WERI-Rb-1 (cell line): ENCODE results near the gene MYOT.

Source experiments
- DNase-seq: peaks from one replicate; pipeline ENCODE4 v3.0.0-alpha.2; 2020
- H3K27ac ChIP-seq: fragments of 250-450 bp; sonication (Bioruptor Pico); 2 replicates; pipeline ENCODE4 v1.5.1; 2020; ENCODE audit warnings: mild to moderate bottlenecking, moderate library complexity
- H3K27me3 ChIP-seq: fragments of 250-450 bp; sonication (Bioruptor Pico); 2 replicates; pipeline ENCODE4 v1.5.1; 2021; ENCODE audit warnings: mild to moderate bottlenecking, low read depth, moderate library complexity; ENCODE audit not compliant: insufficient read depth, severe bottlenecking
- H3K36me3 ChIP-seq: fragments of 250-450 bp; sonication (Bioruptor Pico); 2 replicates; pipeline ENCODE4 v1.5.1; 2020; ENCODE audit warnings: mild to moderate bottlenecking, moderate library complexity
- H3K4me3 ChIP-seq: 2 replicates; pipeline ENCODE4 v1.5.1; 2011; ENCODE audit warnings: low read depth, mild to moderate bottlenecking, control low read depth, low read length
- H3K9me3 ChIP-seq: fragments of 250-450 bp; sonication (Bioruptor Pico); 2 replicates; pipeline ENCODE4 v1.5.1; 2021; ENCODE audit warnings: mild to moderate bottlenecking, moderate library complexity; ENCODE audit not compliant: severe bottlenecking
- TF ChIP-seq, protein P1 (sequence below): IDR thresholded peaks from 2 replicates; pipeline ENCODE4 v1.5.1; 2011; ENCODE audit warnings: low read depth, mild to moderate bottlenecking, control low read depth, inconsistent platforms, low read length

The MYOT gene

GRCh38 chr5:137914758-137915157, 47.1 kb downstream of the MYOT start:
- no peaks in the 10 kb centered on the region for H3K27me3 ChIP-seq
- H3K27ac ChIP-seq = no peak overlapping the region
- TF ChIP-seq, protein P1, sequence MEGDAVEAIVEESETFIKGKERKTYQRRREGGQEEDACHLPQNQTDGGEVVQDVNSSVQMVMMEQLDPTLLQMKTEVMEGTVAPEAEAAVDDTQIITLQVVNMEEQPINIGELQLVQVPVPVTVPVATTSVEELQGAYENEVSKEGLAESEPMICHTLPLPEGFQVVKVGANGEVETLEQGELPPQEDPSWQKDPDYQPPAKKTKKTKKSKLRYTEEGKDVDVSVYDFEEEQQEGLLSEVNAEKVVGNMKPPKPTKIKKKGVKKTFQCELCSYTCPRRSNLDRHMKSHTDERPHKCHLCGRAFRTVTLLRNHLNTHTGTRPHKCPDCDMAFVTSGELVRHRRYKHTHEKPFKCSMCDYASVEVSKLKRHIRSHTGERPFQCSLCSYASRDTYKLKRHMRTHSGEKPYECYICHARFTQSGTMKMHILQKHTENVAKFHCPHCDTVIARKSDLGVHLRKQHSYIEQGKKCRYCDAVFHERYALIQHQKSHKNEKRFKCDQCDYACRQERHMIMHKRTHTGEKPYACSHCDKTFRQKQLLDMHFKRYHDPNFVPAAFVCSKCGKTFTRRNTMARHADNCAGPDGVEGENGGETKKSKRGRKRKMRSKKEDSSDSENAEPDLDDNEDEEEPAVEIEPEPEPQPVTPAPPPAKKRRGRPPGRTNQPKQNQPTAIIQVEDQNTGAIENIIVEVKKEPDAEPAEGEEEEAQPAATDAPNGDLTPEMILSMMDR = no peak

DNA sequence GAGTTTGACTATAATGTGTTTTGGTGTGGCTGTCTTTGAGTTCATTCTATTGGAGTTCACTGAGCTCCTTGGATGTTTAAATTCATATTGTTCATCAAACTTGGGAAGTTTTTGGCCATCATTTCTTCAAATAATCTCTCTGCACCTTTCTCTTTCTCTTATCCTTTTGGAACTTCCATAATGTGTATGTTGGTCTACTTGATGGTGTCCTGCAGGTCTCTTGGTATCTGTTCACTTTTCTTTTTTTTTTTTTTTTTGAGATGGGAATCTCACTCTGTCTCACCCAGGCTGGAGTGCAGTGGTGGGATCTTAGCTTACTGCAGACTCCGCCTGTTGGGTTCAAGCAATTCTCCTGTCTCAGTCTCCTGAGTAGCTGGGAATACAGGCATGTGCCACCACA, 49.3 kb downstream of the MYOT start:
- H3K27ac ChIP-seq = no peak overlapping the region
- no peak for DNase-seq
- H3K4me3 ChIP-seq = no peak overlapping the region
- H3K36me3 ChIP-seq = no peaks in the 10 kb centered on the region
- no peaks in the 10 kb centered on the region for H3K27me3 ChIP-seq
- H3K9me3 ChIP-seq = no peaks in the 10 kb centered on the region
- TF ChIP-seq, protein P1 = no peak

More at GRCh38 chr5:137914758-137915157, 47.1 kb downstream of the MYOT start:
- no peak for DNase-seq
- Histone ChIP-seq H3K4me3 (no peak overlapping the region), H3K36me3 (no peaks in the 10 kb centered on the region), H3K9me3 (no peaks in the 10 kb centered on the region)

DNA sequence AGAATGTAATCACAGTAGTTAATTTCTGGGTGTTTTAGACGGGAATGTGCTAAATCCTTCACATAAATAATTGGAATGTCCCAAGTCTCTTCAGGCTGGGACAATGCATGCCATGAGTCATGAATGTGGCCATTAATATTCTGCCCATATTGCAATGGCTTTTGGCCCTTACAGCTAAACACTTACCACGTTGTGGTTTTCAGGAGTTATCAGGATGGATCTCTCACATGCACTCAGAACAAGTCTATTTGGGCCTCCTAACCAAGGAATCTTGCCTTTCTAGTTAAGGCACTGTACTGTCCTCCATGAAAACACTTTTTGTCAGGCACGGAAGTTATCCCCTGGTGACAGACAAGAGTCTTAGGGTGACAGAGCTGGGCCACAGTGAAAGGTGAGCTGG, 54.3 kb downstream of the MYOT start:
- DNase-seq = no peak
- TF ChIP-seq, protein P1 = no peak
- no peak overlapping the region for H3K27ac ChIP-seq
- no peak overlapping the region for H3K4me3 ChIP-seq
- H3K36me3 ChIP-seq = no peaks in the 10 kb centered on the region
- no peaks in the 10 kb centered on the region for H3K9me3 ChIP-seq
- H3K27me3 ChIP-seq = no peaks in the 10 kb centered on the region

DNA sequence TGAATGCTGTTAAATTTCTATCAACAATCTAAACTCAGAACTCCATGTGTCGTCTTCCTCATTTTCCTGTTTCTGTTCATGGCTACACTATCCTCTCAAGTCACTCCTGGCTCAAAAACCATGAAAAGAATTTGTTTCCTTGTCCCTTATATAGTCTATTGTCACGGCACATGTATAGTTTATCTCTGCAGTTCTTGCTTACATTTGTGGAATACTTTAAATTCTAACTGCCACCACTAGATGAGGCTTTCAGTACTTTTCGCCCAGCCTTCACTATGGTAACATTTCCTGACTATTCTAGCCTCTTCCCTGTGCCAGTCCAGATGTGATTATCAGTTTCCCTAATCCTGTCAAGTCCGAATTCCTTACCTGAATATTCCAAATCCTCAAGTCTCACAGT, 56.2 kb downstream of the MYOT start:
- no peaks in the 10 kb centered on the region; the same call in 1 of the 2 replicates for H3K36me3 ChIP-seq
- no peaks in the 10 kb centered on the region for H3K9me3 ChIP-seq
- TF ChIP-seq, protein P1 = no peak
- no peak overlapping the region for H3K27ac ChIP-seq
- no peak for DNase-seq
- H3K4me3 ChIP-seq = no peak overlapping the region
- no peaks in the 10 kb centered on the region for H3K27me3 ChIP-seq

GRCh38 chr5:137932800-137933199, 65.1 kb downstream of the MYOT start:
- DNase-seq = no peak
- no peaks in the 10 kb centered on the region for H3K27me3 ChIP-seq
- no peaks in the 10 kb centered on the region for H3K9me3 ChIP-seq
- H3K27ac ChIP-seq = no peak overlapping the region
- no peaks in the 10 kb centered on the region; the same call in 1 of the 2 replicates for H3K36me3 ChIP-seq
- H3K4me3 ChIP-seq = no peak overlapping the region
- TF ChIP-seq, protein P1 = no peak

DNA sequence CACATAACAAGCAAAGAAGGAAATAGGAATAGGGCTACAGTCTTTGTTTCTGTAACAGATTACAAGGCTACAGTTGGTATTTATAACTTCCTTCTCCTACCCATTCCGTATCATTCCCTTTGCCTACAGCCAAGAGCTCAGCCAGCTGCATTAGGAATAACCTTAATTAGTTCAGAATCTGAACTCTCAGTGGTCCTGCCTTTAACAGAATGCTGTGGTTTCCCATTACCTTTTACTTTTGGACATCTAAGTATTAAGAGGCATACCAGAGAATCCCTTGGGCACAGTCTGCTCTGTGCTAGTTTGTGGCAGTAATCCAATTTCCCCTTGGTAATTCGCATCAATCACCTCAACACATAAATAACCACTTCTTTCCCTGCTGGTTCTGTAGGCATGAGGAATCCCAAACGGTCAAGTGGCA, 65.8 kb downstream of the MYOT start:
- no peaks in the 10 kb centered on the region for H3K9me3 ChIP-seq
- no peak for DNase-seq
- no peak overlapping the region for H3K27ac ChIP-seq
- TF ChIP-seq, protein P1 = no peak
- peaks cover under 1% of the 10 kb centered on the region for H3K36me3 ChIP-seq
- no peak overlapping the region for H3K4me3 ChIP-seq
- no peaks in the 10 kb centered on the region for H3K27me3 ChIP-seq
